K562 (cell line): ENCODE data around the gene TAF11. TPM values are rescaled to one million over a fixed set of nuclear protein-coding genes. Genes with fewer than 3 reads are reported as not detected.

Source experiments
- ATAC-seq: fragments of 200-7000 bp; cut with Tn5 transposase; 3 replicates; pipeline ENCODE4 v1.9.1; 2020; ENCODE audit warnings: moderate library complexity
- BruUV-seq: library from RNA; stranded (reverse); fragments of 400-500 nt; replicated peaks from 2 replicates; lab custom pipeline; 2021; lab: Mats Ljungman, UMichigan
- CTCF ChIA-PET: fragments of 300-600 bp; formaldehyde crosslinking; extraction: SDS; loops from one replicate; lab custom pipeline; 2021; ENCODE audit warnings: low intra/inter-chr PET ratio; lab: Yijun Ruan, JAX
- POLR2A ChIA-PET: fragments of 300-600, 350-650 bp; sonication (Branson Sonifier 250); formaldehyde crosslinking; extraction: SDS; loops from one replicate; lab custom pipeline; 2021; ENCODE audit warnings: antibody characterized with exemption, inconsistent platforms; lab: Yijun Ruan, JAX
- DNase-seq, 4 experiments: peaks; one replicate each; pipeline versions ENCODE4 v3.0.0 to v3.0.0-alpha.2; 2011 to 2018; ENCODE audit warnings: low spot score in 3 of 4, mixed read lengths in 3 of 4; ENCODE audit errors: extremely low read depth in 1 of 4
- FAIRE-seq: peaks from 2 replicates; lab custom pipeline; 2011; peaks lifted over from hg19 to GRCh38; lab: Jason Lieb, UNC
- H2AFZ ChIP-seq: 2 replicates; pipeline ENCODE4 v1.6.0; 2011; ENCODE audit warnings: low read depth, low read length, control low read depth, inconsistent platforms
- H3K27ac ChIP-seq: fragments of 200-600 bp; 3 replicates; pipeline ENCODE4 v1.8.0; 2011; ENCODE audit warnings: low read depth, mild to moderate bottlenecking, control low read depth, inconsistent platforms, low read length, moderate library complexity, mixed read lengths; ENCODE audit errors: extremely low read depth
- H3K27me3 ChIP-seq, 2 experiments: fragments of 300-600 bp in 1 of 2; 2 replicates in 1 of 2; 3 replicates in 1 of 2; pipeline versions ENCODE4 v1.6.0 to v1.8.0; 2011; ENCODE audit warnings: inconsistent platforms in 2 of 2, low read length in 2 of 2, mild to moderate bottlenecking in 1 of 2, mixed read lengths in 1 of 2, moderate library complexity in 1 of 2; ENCODE audit not compliant: control insufficient read depth in 2 of 2, insufficient read depth in 2 of 2
- H3K36me3 ChIP-seq: fragments of 300-600 bp; 3 replicates; pipeline ENCODE4 v1.8.0; 2011; ENCODE audit warnings: mild to moderate bottlenecking, low read length, inconsistent platforms; ENCODE audit not compliant: control insufficient read depth, insufficient read depth
- H3K4me1 ChIP-seq, 2 experiments: fragments of 200-600 bp in 1 of 2; replicated peaks in 1 of 2; 2 replicates in 1 of 2; 3 replicates in 1 of 2; pipeline versions ENCODE4 v1.5.1 to v1.8.0; 2011; ENCODE audit warnings: inconsistent platforms in 2 of 2, low read length in 2 of 2, mild to moderate bottlenecking in 1 of 2, mixed read lengths in 1 of 2, moderate library complexity in 1 of 2; ENCODE audit not compliant: control insufficient read depth in 2 of 2, insufficient read depth in 2 of 2
- H3K4me2 ChIP-seq: 2 replicates; pipeline ENCODE4 v1.6.1; 2011; ENCODE audit warnings: low read length, control low read depth, inconsistent platforms, mixed read lengths; ENCODE audit not compliant: insufficient read depth
- H3K4me3 ChIP-seq: fragments of 200-600 bp; sonication (generic), shearing (Covaris generic); 2 replicates; pipeline ENCODE4 v1.5.1; 2016; ENCODE audit warnings: control low read depth, inconsistent platforms
- H3K79me2 ChIP-seq: fragments of 200-600 bp; 3 replicates; pipeline ENCODE4 v1.8.0; 2011; ENCODE audit warnings: low read length, inconsistent platforms; ENCODE audit not compliant: control insufficient read depth, insufficient read depth
- H3K9ac ChIP-seq, 2 experiments: 2 replicates each; pipeline versions ENCODE4 v1.6.0 to v1.6.1; 2011; ENCODE audit warnings: low read depth in 2 of 2, low read length in 2 of 2, control low read depth in 1 of 2, inconsistent platforms in 1 of 2, mild to moderate bottlenecking in 1 of 2, mixed read lengths in 1 of 2; ENCODE audit not compliant: insufficient read depth in 1 of 2
- H3K9me1 ChIP-seq: one replicate; pipeline ENCODE4 v1.6.0; 2011; ENCODE audit warnings: inconsistent platforms, mild to moderate bottlenecking, low read length, moderate library complexity; ENCODE audit not compliant: control insufficient read depth, insufficient read depth
- H3K9me3 ChIP-seq: replicated peaks from 2 replicates; pipeline ENCODE4 v1.5.1; 2011; ENCODE audit warnings: low read depth, low read length, inconsistent platforms; ENCODE audit not compliant: control insufficient read depth, insufficient read depth
- H4K20me1 ChIP-seq: replicated peaks from 2 replicates; pipeline ENCODE4 v1.6.1; 2011; ENCODE audit warnings: low read length, inconsistent platforms, mixed read lengths; ENCODE audit not compliant: control insufficient read depth, insufficient read depth
- MCM7 ChIP-seq, 2 experiments: fragments of 450-650 bp; IDR thresholded peaks; 2 replicates each; pipeline ENCODE4 v1.6.1; 2016 to 2018
- NFYB ChIP-seq: IDR thresholded peaks from 2 replicates; pipeline ENCODE4 v1.6.1; 2011; ENCODE audit warnings: mild to moderate bottlenecking, moderate library complexity; ENCODE audit not compliant: insufficient read length; ENCODE audit errors: extremely low read depth
- ZNF551 ChIP-seq: fragments of 250-450 bp; sonication (Bioruptor Pico); IDR thresholded peaks from 2 replicates; pipeline ENCODE4 v1.5.0; 2021; ENCODE audit warnings: mild to moderate bottlenecking, moderate library complexity
- WGBS: fragments of 100-300 bp; shearing (Covaris generic); methylation state at CpG from one replicate; pipeline ENCODE4 v1.1.6; 2016; ENCODE audit warnings: low coverage, mixed read lengths; ENCODE audit not compliant: insufficient coverage; ENCODE audit errors: missing lambda C conversion rate; 5-methylcytosine and 5-hydroxymethylcytosine counted together
- in situ Hi-C: fragments of 300-500 bp; cut with MboI; formaldehyde crosslinking; loops from 4 replicates; pipeline ENCODE4 v1.15.0; 2018; ENCODE audit warnings: inconsistent platforms, mixed read lengths
- intact Hi-C: fragments of 100-400 bp; cut with micrococcal nuclease; formaldehyde crosslinking; loops from 2 replicates; pipeline ENCODE4 v1.14.2; 2022
- polyA plus RNA-seq, 8 experiments: library from polyadenylated mRNA; depleted of rRNA in 4 of 8; stranded (reverse) in 5 of 8; unstranded in 3 of 8; fragments of >200 nt; fragmentation: Nextera tagmentation in 2 of 8; fragmentation: Illumina TruSeq in 1 of 8; extraction: Ambion mirVana in 2 of 8; extraction: Trizol in 1 of 8; gene quantifications; 2 replicates each; pipeline versions ENCODE4 v1.2.1 to v1.2.3, GENCODE V29; 2011 to 2014; ENCODE audit warnings: inconsistent platforms in 1 of 8, missing spikeins in 1 of 8
- total RNA-seq, 7 experiments: library from RNA; depleted of rRNA in 6 of 7; stranded (reverse); fragments of >200 nt in 6 of 7; fragmentation: Illumina TruSeq in 2 of 7; extraction: Trizol in 2 of 7; gene quantifications; 2 replicates each; pipeline versions ENCODE4 v1.2.1 to v1.2.3, GENCODE V29; 2011 to 2021; ENCODE audit warnings: low replicate concordance in 1 of 7
- TF ChIP-seq, protein P1 (sequence below): fragments of 450-650 bp; IDR thresholded peaks from one replicate; pipeline ENCODE4 v1.6.1; 2018; ENCODE audit warnings: mild to moderate bottlenecking, moderate library complexity; ENCODE audit not compliant: partially characterized antibody

The TAF11 gene
- total and polyA plus RNA-seq, 9 of the 15 experiments (the other 6 are each of a cell fraction or from before 2014, with no cell fraction given) = 40.9 to 91.9 (median 71.9) TPM

DNA sequence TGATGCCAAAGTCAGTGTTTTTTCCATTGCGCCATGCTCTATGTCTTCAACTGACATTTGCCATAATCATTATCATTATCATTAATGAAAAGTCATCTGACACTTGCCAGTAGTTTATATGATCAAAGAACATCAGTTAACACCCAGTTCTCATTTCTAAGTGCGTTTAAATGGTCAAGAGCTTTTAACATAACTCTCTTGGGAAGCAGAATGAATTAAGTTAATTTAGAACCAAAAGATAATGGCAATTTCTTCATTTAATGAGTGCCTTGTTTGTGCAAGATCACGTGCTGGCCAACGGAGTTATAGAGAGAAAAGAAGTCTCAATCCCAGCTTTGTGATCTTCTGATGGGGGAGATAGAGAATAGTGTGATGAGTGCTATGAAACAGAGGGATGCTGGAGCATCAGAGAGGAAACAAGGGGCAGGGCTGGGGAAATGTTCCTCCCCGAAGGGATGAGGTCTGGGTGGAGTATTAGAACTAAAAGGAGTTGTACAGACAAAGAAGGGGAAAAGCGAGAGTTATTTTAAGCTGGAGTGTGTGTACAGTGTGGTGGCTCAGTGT, 21.6 kb upstream of the TAF11 start (continued):
- TF ChIP-seq, protein P1, sequence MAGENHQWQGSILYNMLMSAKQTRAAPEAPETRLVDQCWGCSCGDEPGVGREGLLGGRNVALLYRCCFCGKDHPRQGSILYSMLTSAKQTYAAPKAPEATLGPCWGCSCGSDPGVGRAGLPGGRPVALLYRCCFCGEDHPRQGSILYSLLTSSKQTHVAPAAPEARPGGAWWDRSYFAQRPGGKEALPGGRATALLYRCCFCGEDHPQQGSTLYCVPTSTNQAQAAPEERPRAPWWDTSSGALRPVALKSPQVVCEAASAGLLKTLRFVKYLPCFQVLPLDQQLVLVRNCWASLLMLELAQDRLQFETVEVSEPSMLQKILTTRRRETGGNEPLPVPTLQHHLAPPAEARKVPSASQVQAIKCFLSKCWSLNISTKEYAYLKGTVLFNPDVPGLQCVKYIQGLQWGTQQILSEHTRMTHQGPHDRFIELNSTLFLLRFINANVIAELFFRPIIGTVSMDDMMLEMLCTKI = no peak
- TF ChIP-seq ZNF551 (CRISPR knock-in tag) (no peak), NFYB (no peak)

DNA sequence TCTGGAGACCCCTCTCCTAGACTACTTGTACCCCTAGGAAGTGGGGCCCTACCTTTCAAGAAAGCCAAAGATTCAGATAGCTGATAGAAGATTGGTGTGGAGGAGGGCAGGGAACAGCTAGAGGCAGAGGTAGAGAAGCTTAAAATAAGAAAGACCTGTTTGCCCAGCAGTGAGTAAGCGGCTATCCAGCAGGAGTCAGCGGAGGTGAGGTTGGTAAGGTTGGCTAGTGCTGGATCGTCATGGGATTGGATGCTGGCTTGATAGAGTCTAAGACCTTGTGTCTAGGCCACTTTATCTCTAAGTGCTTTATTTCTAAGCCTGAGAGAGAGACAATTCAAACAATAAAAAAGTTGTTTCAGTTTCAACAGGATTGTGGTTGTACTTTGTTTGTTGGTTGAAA, 20.4 kb upstream of the TAF11 start:
- intact Hi-C loops = no loop called here
- Histone ChIP-seq H3K9ac (no peak overlapping the region), H3K4me3 (no peak overlapping the region), H4K20me1 (peaks cover 4% of the 10 kb centered on the region; the same call in 1 of the 2 replicates), H2AFZ (no peak overlapping the region), H3K9me3 (no peaks in the 10 kb centered on the region), H3K4me2 (no peak overlapping the region), H3K79me2 (peaks cover 3% of the 10 kb centered on the region; the same call in 1 of the 3 replicates), H3K36me3 (no peaks in the 10 kb centered on the region), H3K9me1 (no peaks in the 10 kb centered on the region), H3K27me3 (no peaks in the 10 kb centered on the region), H3K27ac (no peak overlapping the region), H3K4me1 (peaks cover 0 to 3% of the 10 kb centered on the region in 2 experiments; a peak in 3 of 5 replicates)
- in situ Hi-C loops = no loop called here
- CTCF ChIA-PET = no interaction called here
- BruUV-seq = no TSS peak
- DNase-seq (no peak), FAIRE-seq (no peak), ATAC-seq (peak; percentile 72)
- no peak for TF ChIP-seq MCM7 (IDR thresholded peaks at IDR 0.05)
- POLR2A ChIA-PET = interaction anchor here (1.0 to 1.1 kb wide), 2 partner anchors 10 to 16 kb away, joined by 3 read pairs; no protein-coding TSS in a partner anchor
- WGBS = 62% methylated on average over 3 of the region's 3 CpGs
